Muscle of back (tissue), 11 donors: ENCODE data around the gene FAM156A. TPM values are rescaled to one million over a fixed set of nuclear protein-coding genes. Genes with fewer than 3 reads are reported as not detected.
"Not testable (repeated sequence)": the region's sequence is repeated elsewhere in the genome, so short reads cannot be mapped to it uniquely, and the experiment has no call there.

Experiments
- DNase-seq, 3 donors: peaks; one replicate each; pipeline versions ENCODE4 v3.0.0 to v3.0.0-alpha.2; 2013
- polyA plus RNA-seq, 10 donors: library from polyadenylated mRNA; unstranded; fragments of 120-200 nt; gene quantifications; one replicate each; pipeline ENCODE4 v1.2.1, GENCODE V29; 2013; ENCODE audit not compliant: insufficient read length in 10 of 10

Gene FAM156A
- polyA plus RNA-seq, 10 donors: 14.3 to 53.5 (median 22.0) TPM

- DNase-seq: not testable (repeated sequence)
These were observed 16.1 kb upstream of the FAM156A start for GRCh38 chrX:52974336-52974992.

DNA sequence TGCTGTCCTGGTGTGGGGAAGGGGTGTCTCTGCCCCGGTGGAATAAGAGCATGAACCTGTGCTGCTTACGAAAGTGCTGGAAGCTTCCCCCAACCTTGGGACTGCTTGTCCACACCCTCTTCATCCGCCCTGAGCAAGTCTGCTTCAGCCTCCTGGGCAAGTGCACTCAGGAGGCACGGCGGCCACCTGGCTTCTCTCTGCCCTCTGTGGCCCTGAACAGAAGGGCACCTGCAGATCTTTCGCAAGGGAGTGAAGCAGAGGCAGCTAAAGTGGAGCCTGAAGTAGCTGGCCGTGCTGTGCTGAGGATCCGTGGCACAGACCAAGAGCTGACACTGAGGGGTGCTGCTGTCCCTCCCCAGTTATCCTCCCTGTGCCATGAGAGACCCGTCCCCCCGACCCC, 9.6 kb upstream of the FAM156A start:
- DNase-seq: not testable (repeated sequence)

- not testable (repeated sequence) for DNase-seq
These were observed 8.8 kb upstream of the FAM156A start for GRCh38 chrX:52966993-52967738.

- DNase-seq: not testable (repeated sequence)
These were observed 643 bp upstream of the FAM156A start for GRCh38 chrX:52958961-52959360.

GRCh38 chrX:52949884-52950283, 8.4 kb downstream of the FAM156A start:
- DNase-seq: not testable (repeated sequence)

- DNase-seq: not testable (repeated sequence)
These were observed 9.0 kb downstream of the FAM156A start for GRCh38 chrX:52949325-52949724.

GRCh38 chrX:52948265-52948664, 10.1 kb downstream of the FAM156A start:
- not testable (repeated sequence) for DNase-seq

- DNase-seq: not testable (repeated sequence)
These were observed 10.8 kb downstream of the FAM156A start for GRCh38 chrX:52947501-52947900.

DNA sequence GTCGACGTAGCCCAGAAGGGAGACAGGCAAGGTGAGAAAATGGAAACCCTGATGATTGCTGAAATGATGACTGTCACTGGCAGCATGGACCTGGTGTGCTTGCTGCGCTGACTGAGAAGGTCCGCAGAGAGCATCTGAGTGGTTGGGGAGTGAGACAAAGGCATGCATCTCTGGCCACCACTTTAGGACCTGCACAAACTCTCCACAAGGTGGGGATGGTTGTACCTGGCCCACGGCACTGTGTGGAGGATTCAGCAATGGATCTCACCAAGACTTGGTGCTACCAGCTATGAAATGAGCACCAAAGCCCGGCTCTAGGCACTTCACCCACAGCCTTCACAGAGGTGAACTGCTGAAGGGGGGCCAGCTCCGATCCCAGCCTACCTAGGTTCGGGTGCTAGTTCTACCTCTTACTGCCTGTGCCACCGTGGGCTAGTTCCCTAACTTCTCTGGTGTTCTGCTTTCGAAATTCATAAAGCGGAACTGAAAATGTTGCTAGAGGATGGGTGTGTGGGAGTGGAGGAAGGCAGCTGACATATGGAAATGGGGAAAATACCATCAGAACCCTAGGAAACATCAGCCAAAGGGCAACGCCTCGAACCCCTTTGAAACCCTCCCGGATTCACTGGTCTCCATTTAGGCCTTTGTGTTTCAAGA, 12.4 kb downstream of the FAM156A start:
- not testable (repeated sequence) for DNase-seq

DNA sequence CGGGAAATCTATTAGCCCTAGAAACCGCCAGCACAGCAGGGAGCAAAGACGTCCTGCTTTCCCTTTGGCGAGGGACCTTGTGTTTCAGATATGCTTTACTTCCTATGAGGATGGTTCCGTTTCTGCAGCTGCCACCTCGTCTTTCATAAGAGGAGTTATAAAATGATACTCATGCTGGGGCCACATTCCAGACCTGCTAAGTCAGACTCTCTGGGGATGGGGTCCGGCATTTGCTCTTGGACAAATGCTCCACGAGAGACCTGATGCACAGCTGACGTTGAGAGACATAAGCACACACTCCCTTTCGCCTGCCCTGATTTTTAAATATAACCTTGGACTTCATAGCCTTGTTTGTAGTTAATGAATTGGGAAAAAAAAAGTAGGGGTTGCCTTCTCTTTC, 16.6 kb downstream of the FAM156A start:
- DNase-seq: not testable (repeated sequence)

- DNase-seq: not testable (repeated sequence)
These were observed 17.6 kb downstream of the FAM156A start for GRCh38 chrX:52940704-52941103.

GRCh38 chrX:52935470-52935784, 22.9 kb downstream of the FAM156A start:
- not testable (repeated sequence) for DNase-seq

DNA sequence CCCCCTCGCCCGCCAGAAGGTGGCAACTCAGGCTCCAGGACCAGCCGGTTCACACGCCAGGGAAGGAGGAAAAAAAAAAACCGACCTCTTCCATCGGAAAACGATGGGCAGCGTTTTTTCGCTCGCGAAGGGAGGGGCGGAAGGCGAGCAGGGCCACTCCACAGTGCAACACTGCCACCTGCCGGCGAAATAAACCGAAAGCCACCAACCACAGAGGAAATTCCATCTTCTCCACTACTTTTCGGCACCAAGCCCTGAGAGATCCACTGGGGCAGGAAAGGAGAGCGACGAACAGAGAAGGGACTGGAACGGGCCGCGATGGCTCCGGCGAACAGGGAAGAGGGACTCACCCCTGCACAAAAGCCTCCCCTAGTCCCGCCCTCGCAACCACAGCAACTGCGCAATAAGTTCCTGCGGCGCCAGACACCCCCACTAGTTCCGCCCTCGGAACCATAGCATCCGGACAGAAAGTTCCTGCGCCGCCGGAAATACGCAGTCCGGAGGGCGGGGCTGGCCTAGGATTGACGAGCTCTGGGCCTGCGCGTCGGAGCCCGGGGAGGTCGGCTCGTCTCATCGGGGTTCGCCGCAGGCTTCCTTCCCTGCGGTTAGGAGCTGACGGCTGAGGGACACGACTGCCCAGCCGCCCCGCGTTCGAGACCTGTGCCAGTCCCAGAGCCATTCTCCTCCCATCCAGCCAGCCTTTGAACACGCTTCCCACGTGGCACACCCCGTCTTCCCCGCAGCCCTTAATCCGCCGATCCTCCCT, 23.4 kb downstream of the FAM156A start:
- DNase-seq: peak; percentile 93 to 98 (median 96)

- DNase-seq: no peak
These were observed 24.2 kb downstream of the FAM156A start for GRCh38 chrX:52933976-52934703.

DNA sequence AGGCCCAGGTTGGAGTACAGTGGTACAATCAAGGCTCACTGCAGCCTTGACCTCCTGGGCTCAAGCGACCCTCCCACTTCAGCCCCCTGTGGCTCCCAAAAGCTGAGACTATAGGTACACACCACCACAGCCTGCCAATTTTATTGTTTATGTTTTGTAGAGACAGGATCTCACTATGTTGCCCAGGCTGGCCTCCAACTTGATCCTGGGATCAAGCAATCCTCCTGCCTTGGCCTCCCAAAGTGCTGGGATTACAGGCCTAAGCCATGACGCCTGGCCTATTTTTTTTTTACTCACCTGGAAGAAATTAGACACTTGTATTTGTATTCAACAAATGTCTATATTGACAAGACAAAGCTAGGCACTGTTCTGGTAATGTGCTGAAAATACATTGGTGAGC, 25.1 kb downstream of the FAM156A start:
- no peak for DNase-seq

- DNase-seq: not testable (repeated sequence)
These were observed 28.1 kb downstream of the FAM156A start for GRCh38 chrX:52930214-52930613.

GRCh38 chrX:52923781-52924241, 34.5 kb downstream of the FAM156A start:
- DNase-seq: peak; percentile 10 to 39 (median 29)

DNA sequence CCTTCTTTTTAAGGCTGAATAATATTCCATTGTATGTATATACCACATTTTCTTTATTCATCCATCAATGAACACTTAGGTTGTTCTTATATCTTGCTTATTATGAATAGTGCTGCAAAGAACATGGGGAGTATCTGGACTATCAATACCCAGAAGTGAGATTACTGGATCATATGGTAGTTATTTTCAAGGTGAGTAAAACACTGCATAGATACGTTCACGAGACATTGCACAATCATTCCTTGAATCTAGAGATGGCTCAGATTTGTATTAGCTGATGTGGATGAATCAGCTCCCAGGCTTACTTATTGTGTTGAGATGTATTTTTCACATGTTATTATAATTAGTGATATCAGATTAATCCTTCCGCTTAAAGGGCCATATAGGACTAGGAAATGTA, 43.6 kb downstream of the FAM156A start:
- not testable (repeated sequence) for DNase-seq

DNA sequence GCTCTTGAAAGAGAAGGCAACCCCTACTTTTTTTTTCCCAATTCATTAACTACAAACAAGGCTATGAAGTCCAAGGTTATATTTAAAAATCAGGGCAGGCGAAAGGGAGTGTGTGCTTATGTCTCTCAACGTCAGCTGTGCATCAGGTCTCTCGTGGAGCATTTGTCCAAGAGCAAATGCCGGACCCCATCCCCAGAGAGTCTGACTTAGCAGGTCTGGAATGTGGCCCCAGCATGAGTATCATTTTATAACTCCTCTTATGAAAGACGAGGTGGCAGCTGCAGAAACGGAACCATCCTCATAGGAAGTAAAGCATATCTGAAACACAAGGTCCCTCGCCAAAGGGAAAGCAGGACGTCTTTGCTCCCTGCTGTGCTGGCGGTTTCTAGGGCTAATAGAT, 44.6 kb downstream of the FAM156A start:
- not testable (repeated sequence) for DNase-seq

DNA sequence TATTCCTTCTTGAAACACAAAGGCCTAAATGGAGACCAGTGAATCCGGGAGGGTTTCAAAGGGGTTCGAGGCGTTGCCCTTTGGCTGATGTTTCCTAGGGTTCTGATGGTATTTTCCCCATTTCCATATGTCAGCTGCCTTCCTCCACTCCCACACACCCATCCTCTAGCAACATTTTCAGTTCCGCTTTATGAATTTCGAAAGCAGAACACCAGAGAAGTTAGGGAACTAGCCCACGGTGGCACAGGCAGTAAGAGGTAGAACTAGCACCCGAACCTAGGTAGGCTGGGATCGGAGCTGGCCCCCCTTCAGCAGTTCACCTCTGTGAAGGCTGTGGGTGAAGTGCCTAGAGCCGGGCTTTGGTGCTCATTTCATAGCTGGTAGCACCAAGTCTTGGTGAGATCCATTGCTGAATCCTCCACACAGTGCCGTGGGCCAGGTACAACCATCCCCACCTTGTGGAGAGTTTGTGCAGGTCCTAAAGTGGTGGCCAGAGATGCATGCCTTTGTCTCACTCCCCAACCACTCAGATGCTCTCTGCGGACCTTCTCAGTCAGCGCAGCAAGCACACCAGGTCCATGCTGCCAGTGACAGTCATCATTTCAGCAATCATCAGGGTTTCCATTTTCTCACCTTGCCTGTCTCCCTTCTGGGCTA, 48.9 kb downstream of the FAM156A start:
- DNase-seq: not testable (repeated sequence)

- DNase-seq: not testable (repeated sequence)
These were observed 50.4 kb downstream of the FAM156A start for GRCh38 chrX:52907900-52908299.
